Measurements from ENCODE around the gene MT1M.
"Not testable (repeated sequence)": the region's sequence is repeated elsewhere in the genome, so short reads cannot be mapped to it uniquely, and the experiment has no call there.

Gene MT1M

DNA sequence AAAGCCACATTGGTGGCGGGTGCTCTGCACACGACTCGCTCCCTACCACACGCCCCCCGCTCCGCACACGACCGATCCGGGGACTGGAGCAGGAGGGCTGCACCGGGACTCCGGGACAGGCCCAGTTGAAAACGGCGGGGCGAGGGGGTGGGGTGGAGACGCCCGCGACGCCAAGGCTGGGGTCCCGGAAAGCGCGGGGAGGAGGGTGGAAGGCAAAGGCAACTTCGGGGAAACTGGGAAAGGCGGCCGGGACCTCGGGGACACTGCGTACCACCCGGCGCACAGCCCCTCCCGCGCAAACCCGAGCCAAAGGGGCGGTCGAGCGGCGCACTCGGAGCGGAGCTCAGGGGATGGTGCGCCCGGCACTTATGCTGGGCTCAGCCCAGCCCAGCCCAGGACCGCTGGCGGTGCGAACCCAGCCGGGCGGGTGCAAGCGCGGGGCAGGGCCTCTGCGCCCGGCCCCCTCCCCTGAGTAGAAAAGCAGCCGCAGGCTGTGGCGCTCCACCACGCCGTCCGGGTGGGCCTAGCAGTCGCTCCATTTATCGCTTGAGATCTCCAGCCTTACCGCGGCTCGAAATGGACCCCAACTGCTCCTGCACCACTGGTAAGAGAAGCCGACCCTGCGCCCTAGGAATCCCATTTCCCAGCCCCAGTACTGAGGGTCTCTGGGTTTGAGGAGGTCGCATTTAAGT lies at the start of gene MT1M:
MT1M (plus strand) TSS at position 504 of the 692 bp plus-strand sequence; CDS start at position 577, 73 bp downstream.
- DNase-seq = no peak

DNA sequence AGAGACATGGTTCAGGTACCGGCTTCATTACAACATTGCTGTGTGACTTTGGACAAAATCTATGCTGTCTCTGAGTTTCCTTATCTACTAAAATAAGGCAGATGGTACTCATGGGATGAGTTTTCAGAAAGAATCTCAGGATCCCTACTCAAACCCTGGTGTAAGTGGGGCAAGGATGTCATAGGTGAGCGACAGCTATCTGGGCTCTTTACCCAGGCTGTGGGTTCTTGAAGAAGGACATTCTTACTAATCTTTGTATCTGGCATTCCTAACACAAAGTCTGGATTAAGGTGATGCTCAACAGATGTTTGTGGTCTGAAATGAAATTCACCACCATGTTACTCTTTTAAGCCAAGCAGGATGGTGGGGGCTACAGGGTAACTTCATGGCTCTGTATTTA lies 49.5 kb upstream of the MT1M start:
- DNase-seq = not testable (repeated sequence)

DNA sequence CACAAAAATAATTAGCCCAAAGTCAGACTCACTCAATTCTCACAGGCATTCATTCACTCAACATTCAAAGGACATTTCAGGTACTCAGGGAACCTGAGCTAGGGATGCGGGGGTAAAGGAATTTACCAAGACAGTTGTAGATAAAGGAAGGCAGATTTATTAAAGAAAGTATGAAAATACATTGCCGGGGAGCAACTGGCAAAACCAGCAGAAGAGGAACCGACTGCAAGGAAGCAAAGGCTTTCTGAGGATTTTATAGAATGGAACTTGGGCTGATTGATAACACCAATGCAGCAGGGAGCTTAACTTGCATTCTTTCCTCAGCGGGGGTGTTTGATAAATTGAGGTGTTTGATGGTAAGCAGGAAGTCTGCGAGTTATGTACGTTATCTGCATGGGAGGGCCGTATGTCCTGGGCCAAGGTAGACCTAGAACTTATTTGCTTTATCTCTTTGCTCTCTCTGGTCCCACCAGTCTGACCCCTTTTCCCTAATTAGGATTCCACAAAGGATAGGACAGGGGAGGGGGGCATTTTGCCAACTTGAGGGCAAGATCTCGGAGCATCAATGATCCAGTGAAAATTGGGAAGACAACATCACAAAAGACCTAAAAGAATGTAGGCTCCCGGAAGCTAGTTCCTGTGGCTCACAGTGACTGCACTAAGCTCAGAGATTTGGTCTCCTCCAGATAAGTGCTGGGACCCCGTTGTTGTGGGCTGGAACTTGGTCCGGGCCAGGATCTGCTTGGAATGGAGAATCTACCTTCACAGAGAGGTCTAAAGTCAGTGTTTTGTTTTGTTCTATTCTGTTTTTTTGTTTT lies 48.9 kb upstream of the MT1M start:
- no peak for DNase-seq

DNA sequence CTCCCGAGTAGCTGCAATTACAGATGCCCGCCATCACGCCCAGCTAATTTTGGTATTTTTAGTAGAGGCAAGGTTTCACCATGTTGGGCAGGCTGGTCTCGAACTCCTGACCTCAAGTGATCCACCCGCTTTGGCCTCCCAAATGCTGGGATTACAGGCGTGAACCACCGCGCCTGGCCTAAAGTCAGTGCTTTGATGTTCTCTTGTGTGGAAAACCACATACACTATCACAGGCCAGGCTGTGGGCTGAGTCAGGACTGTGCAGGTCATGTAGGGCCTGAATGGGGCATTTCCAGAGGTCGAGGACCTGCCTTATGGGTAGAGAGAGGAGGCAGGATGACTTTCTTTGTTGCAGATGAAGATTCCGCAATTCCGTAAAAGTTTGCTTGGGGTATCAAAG lies 48.2 kb upstream of the MT1M start:
- no peak for DNase-seq

DNA sequence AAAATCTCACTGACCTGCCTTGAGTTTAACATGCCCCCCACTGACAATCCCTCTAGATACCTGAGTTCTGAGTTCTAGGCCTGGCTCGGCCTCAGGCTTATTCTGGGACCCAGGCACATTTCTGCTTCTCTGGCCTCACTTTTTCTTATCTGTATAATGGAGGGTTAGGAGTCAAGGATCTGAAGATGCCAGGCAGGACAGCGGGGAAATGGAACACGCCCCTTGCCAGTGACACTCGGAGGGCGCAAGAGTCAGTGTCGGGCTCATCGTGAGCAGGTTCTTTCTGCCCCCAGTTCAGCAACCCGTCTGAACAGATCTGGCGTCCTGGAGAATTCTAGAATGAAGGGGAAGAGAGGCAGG lies 43.7 kb upstream of the MT1M start:
- no peak for DNase-seq

DNA sequence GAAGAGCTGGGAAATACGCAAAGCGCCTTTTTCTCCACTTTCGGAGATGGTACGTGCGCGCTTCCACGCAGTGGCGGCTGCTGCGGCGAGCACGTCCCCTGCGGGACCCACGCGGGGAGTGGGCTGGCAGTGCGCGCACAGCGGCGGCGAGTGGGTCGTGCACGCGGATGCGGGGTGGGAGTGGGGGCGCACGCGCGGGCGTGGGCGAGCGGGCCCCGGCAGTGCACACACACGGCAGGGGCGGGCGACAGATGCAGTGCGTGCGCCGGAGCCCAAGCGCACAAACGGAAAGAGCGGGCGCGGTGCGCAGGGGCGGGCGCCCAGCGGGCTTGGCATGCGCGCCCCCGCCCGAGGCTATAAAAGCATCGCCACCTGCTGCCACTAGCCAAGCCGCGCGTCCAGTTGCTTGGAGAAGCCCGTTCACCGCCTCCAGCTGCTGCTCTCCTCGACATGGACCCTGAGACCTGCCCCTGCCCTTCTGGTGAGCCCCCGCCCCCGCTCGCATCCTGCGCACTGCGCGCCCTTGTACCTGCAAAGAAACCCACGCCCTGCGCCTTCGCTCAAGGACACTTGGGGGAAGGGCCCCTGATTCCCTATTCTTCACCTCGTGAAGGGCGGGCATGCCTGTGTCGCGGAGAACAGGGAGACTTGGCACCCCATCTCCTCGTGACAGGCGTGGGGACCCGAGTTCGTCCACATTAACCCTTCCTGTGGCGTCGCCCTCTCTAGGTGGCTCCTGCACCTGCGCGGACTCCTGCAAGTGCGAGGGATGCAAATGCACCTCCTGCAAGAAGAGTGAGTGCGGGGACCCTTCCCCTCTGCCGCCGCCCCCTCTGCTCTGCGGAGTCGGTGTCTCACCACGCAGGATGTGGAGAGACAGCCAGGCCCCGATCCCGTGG lies 43.1 kb upstream of the MT1M start, which contains the start of gene MT3:
MT3 (plus strand) TSS at position 388 of the 899 bp plus-strand sequence; CDS start at position 451, 63 bp downstream.
- no peak for DNase-seq

DNA sequence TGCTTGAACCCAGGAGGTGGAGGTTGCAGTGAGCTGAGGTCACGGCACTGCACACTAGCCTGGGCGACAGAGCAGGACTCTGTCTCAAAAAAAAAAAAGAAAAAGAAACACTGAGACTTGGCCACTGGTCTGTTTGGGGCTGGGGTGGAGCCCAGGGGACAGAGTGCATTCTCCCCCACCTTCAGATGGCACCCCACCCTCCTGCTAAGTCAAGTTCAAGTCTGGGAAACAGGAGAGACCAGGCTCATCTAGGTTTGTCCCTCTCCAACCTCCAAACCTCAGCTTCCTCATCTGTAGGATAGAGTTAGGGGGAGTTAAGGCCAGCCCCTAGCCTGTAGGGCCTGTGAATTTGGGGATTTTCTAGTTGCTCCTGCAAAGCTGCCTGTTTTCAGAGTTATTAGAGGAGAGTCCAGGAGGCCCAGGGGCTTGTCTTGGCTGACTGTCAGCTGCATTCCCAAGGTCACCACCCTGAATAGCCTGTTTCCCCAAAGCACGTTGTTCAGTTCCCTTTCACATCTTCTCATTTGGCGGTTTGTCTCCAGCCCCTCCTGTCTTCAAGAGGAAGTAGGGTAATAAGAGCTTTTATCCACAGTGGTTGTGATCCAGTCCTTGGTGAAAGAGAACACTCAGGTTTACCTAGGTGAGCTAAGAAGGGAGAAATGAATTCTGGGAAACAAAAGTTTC lies 40.9 kb upstream of the MT1M start:
- DNase-seq = no peak

DNA sequence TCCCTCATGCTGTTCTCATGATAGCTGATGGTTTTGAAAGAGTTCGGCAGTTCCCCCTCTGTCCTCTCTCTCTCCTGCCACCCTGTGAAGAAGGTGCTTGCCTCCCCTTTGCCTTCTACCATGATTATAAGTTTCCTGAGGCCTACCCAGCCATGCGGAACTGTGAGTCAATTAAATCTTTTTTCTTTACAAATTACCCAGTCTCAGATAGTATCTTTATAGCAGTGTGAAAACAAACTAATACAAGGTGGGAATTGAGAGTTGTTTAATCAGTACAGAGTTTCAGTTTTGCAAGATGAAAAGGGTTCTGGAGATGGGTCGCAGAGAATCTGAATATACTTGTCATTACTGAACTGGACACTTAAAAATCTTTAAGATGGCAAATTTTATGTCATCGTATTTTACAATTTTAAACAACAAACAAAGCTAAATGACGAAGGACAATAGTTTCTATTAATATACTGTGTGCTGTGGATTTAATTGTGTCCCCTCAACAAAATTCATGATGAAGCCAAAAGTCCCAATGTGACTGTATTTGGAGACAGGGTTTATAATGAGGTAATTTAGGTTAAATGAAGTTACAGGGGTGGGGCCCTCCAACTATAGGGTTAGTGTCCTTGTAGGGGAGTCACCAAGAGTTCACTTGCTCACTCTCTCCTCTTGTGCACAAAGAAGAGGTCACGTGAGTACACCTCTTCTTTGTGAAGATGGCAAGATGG lies 38.7 kb upstream of the MT1M start:
- DNase-seq = no peak

DNA sequence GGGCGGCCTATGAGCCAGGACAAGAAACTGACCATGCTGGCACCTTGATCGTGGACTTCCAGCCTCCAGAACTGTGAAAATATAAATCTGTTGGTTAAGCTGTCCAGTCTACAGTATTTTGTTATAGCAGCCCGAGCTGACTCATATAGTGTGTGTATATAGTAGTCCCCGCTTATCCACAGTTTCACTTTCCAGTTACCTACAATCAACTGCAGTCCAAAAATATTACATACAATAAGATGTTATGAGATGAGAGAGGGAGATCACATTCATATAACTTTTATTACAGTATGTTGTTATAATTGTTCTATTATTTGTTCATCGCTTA lies 38.2 kb upstream of the MT1M start:
- DNase-seq = no peak

DNA sequence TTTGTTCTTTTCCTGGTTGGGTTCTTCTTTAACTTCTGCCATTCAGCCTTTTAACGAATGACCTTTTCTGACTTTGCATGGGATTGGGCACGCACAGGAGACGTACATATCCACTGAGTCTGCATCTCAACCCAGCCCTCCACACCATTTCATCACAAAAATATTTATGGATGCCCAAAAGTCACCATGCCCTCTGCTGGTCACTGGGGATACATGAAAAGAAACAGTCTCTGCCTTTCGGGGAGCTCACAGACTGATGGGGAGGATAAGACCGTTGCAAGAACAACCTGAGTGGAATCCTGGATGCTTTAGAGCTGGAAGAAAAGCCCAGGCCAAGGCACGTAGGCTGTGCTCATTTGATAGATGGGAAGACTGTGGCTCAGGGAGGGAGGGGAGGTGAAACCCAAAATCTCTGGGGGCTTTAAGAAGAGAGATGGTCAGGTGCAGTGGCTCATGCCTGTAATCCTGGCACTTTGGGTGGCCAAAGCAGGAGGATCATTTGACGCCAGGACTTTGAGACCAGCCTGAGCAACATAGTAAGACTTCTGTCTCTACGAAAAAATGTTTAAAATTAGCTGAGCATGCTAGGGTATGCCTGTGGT lies 32.0 kb upstream of the MT1M start:
- peak; percentile 53 for DNase-seq

DNA sequence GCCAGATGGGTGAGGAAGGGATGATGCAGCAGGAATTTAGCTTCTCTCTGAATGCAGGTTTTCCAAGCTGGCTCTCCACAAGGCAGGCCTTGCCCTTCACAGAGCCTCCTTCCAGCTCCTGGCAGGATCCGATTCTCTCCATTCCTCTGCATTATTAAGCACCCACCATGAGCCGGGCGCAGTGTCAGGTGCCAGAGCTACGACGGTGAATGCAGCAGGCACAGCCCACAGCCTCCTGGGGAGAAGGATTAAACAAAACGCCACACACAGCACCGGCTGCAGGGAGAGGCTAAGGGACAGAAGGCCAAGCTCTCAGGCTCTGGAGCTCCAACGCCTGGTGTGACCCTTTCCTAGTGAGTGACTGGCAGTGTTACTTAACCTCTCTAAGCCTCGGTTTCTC lies 31.1 kb upstream of the MT1M start:
- no peak for DNase-seq

DNA sequence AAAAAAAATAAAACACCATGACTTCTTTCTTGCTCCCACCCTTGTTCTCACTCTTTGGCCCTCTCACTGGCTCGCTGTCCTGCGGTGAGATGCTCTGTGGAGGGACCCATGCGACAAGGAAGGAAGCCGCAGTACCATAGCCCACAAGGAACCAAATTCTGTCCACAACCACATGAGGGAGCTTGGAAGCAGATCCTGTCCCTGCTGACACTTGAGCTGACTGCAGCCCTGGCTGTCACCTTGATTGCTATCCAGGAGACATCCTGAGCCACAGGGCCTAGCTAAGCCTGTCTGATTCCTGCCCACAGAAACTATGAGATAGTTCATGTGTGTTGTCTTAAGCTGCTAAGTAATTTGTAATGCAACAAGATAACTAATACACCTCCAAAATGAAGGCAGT lies 28.9 kb upstream of the MT1M start:
- no peak for DNase-seq

DNA sequence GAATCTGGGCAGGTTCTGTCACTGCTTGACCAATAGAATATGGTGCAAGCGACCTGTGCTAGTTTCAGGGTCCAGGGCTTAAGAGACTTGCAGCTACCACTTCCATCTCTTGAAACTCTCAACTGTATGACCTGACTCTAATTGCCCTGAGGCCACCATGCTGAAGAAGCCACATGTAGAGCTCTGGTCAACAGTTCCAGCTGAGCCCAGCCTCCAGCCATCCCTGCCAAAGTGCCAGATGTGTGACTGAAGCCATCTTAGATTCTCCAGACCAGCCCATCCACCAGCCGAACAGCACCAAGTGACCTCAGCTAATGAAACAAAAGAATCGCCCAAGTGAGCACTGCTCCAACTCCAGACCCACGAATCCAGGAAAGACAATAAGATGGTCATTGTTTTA lies 27.5 kb upstream of the MT1M start:
- no peak for DNase-seq

DNA sequence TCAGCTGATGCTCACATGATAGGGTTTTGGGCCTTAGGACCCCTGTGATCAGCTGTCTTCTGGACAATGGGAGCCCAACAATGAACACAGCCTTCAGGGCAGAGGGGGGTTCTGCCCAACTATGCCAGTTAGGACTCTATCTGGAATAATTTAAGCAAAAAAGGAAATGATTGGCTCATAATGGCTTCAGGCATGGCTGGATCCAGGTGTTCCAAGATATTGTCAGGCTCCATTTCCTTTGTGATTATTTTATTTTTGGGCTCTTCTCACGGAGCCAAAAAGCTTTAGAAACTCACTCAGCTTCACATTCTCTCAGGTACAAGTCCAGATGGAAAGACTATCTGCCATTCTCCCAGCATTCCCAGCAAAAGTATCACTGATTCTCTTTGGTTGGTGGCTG lies 27.0 kb upstream of the MT1M start:
- no peak for DNase-seq

DNA sequence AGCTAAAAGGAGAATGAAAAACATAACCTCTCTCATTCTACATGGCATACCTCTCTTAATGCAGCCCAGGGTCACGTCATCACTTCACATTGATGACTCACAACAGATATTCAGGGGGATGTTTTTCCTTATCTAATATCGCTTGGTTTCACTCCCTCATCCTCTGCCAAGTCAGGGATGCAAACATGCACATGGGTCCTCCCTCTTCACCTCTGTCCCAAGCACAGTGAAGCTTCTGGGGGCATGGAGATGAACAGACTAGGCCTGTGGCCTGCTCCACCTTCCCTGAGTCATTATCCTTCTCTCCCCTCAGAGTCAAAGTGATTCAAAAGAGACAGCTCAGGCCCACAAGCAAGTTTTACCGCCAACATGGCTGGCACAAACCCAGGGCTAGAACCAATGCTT lies 26.4 kb upstream of the MT1M start:
- DNase-seq = no peak

DNA sequence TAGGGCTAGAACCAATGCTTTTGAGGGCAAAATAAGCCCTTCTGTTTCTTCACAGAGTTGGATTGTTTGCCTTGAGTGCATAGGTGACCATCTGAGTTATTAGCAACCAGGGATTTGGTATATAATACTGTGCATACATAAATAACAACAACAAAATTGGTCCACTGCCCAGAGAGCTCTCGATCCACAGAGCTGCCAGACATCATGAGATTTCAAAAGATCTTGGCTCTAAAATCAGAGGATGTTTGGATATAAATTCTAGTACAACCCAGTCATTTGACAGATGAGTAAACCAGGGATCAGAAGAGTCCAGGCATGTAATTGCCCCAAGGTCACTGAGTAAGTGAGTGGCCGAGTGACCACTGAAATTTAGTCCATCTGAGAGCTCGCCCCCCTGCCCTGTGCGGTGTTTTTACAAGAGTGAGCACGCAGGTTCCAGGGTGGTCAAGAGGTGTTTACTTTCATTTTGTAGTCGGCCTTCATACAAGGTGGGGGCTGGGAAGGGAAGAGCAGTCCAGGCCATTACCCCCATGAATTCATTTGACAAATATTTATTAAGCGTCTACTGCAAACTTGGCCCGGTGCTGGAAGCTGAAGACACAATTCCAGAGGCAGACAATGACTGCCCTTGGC lies 25.9 kb upstream of the MT1M start:
- no peak for DNase-seq

DNA sequence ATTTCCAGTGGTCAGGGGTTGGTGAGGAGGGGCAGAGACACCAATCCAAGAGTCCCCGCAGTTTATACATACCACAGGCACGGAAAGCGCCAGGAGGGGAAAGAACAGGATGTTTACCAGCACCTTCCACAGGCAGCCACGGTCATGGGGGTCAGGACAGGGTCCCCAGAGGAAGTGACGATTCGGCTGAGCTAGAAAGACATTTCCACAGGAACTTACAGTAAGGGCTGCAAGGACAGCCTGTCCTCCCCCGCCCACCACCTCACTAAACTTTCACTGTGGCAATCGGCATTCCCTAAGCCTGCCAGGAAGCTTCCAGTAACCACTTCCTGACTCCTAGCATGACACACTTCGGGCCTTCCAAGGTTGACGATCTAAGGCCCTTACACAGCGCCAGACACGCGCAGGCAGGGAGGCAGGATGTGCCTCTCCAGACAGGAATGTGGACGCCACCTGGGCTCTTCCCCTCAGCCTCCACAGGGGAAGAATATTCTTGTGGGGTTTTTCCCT lies 25.3 kb upstream of the MT1M start:
- no peak for DNase-seq

DNA sequence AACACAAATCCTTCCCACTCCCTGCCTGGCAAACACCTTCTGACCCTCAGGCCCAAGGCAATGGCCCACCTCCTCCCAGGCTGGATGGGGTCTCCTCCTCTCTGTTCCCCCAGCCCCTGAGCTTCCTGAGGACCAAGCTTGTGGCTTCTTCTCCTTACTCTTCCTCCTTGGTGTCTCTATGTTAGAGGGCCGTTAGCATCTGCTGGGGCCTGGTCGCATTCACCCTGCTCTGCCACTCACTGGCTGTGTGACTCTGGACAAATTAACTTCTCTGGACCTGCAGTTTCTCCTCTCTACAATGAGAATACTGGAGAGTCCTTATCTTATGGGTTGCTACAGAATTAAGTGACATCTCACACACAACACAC lies 24.8 kb upstream of the MT1M start:
- no peak for DNase-seq

DNA sequence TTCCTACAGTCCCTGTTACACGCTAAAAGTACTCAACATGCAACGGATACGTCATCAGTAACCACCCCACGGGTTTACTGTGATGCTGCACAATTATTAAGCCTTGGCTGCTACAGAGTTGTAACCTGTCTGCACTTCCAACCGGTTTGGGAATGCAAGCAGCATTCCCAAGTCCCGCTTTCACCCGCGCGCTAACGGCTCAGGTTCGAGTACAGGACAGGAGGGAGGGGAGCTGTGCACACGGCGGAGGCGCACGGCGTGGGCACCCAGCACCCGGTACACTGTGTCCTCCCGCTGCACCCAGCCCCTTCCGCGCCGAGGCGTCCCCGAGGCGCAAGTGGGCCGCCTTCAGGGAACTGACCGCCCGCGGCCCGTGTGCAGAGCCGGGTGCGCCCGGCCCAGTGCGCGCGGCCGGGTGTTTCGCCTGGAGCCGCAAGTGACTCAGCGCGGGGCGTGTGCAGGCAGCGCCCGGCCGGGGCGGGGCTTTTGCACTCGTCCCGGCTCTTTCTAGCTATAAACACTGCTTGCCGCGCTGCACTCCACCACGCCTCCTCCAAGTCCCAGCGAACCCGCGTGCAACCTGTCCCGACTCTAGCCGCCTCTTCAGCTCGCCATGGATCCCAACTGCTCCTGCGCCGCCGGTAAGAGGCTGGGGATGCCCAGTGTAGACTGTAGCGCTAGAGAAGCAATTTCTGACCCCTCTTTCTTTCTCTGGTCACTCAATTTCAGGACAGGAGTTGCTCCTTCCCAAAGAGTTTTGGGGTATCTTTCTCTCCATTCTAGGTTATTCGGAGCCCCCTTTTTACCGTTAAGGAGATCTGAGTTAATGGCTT lies 24.2 kb upstream of the MT1M start, which contains the start of gene MT2A:
MT2A (plus strand) TSS at position 542 of the 833 bp plus-strand sequence; CDS start at position 614, 72 bp downstream.
- peak; percentile 96 for DNase-seq

DNA sequence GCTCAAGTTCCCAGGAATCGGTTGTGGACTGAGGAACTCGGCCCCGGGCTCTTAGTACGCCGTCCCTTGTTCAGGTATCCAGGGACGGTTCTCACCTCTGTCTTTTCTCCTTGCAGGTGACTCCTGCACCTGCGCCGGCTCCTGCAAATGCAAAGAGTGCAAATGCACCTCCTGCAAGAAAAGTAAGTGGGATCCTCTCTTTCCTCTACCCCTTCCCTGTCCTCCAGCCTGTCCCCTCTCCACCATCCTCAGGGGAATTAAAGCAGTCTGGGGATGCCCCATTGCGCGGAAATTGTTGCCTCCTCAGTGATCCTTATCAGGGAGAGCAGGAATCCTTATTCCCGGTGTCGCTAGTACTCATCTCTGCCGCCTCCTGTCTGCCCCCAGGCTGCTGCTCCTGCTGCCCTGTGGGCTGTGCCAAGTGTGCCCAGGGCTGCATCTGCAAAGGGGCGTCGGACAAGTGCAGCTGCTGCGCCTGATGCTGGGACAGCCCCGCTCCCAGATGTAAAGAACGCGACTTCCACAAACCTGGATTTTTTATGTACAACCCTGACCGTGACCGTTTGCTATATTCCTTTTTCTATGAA lies 23.5 kb upstream of the MT1M start:
- no peak for DNase-seq
